OCI-LY3 (cell line): ENCODE results near the gene RBM20.

Experiments used
- H2AFZ ChIP-seq: fragments of 200-600, 300-600 bp; shearing (Covaris generic); 2 replicates; pipeline ENCODE4 v1.6.0; 2014; ENCODE audit warnings: antibody characterized with exemption, low read depth, low read length
- H3K27ac ChIP-seq: fragments of 200-600, 300-600 bp; sonication (generic); 2 replicates; pipeline ENCODE4 v1.5.1; 2014; ENCODE audit warnings: mild to moderate bottlenecking, low read length, moderate library complexity, mixed read lengths
- H3K27me3 ChIP-seq: fragments of 200-600, 300-600 bp; sonication (generic); 2 replicates; pipeline ENCODE4 v1.6.1; 2014; ENCODE audit warnings: low read depth, low read length, mixed read lengths
- H3K36me3 ChIP-seq: fragments of 200-600, 300-600 bp; sonication (generic); replicated peaks from 2 replicates; pipeline ENCODE3; 2014; ENCODE audit warnings: low read depth, low read length, mixed read lengths
- H3K4me1 ChIP-seq: fragments of 300-600, 200-600 bp; sonication (generic); 2 replicates; pipeline ENCODE4 v1.6.1; 2014; ENCODE audit warnings: low read length, mixed read lengths
- H3K4me2 ChIP-seq: fragments of 200-600, 300-600 bp; sonication (generic); 2 replicates; pipeline ENCODE4 v1.6.1; 2014; ENCODE audit warnings: low read length, mixed read lengths
- H3K4me3 ChIP-seq: fragments of 300-600, 200-600 bp; sonication (generic); 2 replicates; pipeline ENCODE4 v1.5.1; 2014; ENCODE audit warnings: antibody characterized with exemption, mild to moderate bottlenecking, low read length, moderate library complexity
- H3K79me2 ChIP-seq: fragments of 300-600, 200-600 bp; shearing (Covaris generic); 2 replicates; pipeline ENCODE4 v1.6.1; 2014; ENCODE audit warnings: mild to moderate bottlenecking, low read length, mixed read lengths
- H3K9ac ChIP-seq: fragments of 300-600, 200-600 bp; shearing (Covaris generic); 2 replicates; pipeline ENCODE4 v1.6.0; 2014; ENCODE audit warnings: mild to moderate bottlenecking, low read length, moderate library complexity
- H3K9me3 ChIP-seq: fragments of 200-600, 300-600 bp; shearing (Covaris generic); 2 replicates; pipeline ENCODE4 v1.6.1; 2014; ENCODE audit warnings: low read length, mixed read lengths; ENCODE audit not compliant: insufficient read depth
- H4K20me1 ChIP-seq: fragments of 200-600, 300-600 bp; sonication (generic); 2 replicates; pipeline ENCODE4 v1.6.1; 2016; ENCODE audit warnings: low read length, mixed read lengths; ENCODE audit not compliant: insufficient read depth
- EZH2phosphoT487 ChIP-seq: fragments of 200-600 bp; shearing (Covaris generic); IDR thresholded peaks from 2 replicates; pipeline ENCODE4 v1.6.1; 2018; ENCODE audit warnings: antibody characterized with exemption, mixed run types, low read depth
- TF ChIP-seq, protein P1 (sequence below): fragments of 200-600, 300-600 bp; sonication (generic); IDR thresholded peaks from 2 replicates; pipeline ENCODE4 v1.5.1; 2014; ENCODE audit warnings: antibody characterized with exemption, low read length, low read depth

The RBM20 gene

DNA sequence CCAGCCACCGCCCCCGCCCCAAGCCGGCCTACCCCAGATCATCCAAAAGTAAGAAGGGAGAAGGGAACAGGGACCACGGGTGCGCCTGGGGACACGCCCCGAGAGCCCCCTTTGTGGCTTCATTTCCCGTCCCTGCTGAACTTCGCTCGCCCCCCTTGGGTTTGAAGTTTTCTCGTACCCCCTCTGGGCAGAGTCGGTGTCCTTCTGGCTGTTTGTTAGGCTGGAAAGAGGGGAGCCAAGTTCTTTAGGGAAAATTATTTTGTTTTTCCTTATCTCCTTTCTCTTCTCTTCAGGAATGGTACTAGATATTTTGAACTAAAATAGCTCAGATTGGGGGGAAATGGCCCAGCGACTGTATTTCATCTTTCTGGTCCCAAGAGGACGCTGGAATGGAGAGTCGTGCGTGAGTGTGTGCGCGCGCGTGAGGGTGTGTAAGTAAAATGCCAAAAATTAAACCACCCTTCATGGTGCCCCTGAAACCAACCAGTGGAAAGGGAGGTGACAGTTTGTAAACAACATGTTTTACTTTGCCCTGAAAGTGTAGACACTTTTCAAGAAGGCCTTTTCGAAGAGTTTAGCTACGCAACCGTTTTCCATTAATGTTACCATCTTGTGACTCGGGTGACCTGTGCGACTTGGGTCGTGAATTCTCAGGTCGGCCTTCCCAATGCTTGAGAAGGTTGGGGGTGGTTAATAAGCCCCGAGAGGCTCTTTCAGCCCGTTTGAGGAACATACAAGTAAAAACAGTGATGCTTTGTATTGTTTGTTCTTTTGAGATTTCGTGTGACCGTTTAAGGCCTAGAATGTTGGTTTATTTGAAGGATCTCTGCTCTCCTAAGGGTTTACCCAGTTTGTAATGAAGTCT is 694 bp downstream of the RBM20 start:
- H2AFZ ChIP-seq, result no peak overlapping the region
- H3K27me3 ChIP-seq, result peaks cover 42% of the 10 kb centered on the region
- TF ChIP-seq EZH2phosphoT487, result no peak
- TF ChIP-seq, protein P1, sequence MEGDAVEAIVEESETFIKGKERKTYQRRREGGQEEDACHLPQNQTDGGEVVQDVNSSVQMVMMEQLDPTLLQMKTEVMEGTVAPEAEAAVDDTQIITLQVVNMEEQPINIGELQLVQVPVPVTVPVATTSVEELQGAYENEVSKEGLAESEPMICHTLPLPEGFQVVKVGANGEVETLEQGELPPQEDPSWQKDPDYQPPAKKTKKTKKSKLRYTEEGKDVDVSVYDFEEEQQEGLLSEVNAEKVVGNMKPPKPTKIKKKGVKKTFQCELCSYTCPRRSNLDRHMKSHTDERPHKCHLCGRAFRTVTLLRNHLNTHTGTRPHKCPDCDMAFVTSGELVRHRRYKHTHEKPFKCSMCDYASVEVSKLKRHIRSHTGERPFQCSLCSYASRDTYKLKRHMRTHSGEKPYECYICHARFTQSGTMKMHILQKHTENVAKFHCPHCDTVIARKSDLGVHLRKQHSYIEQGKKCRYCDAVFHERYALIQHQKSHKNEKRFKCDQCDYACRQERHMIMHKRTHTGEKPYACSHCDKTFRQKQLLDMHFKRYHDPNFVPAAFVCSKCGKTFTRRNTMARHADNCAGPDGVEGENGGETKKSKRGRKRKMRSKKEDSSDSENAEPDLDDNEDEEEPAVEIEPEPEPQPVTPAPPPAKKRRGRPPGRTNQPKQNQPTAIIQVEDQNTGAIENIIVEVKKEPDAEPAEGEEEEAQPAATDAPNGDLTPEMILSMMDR, result no peak
- peaks cover 3% of the 10 kb centered on the region; the same call in 1 of the 2 replicates for H3K9me3 ChIP-seq
- H3K4me1 ChIP-seq, result peaks cover 5% of the 10 kb centered on the region
- H3K4me3 ChIP-seq, result peak overlapping the region; percentile 78
- no peak overlapping the region for H3K27ac ChIP-seq
- H3K79me2 ChIP-seq, result no peaks in the 10 kb centered on the region
- no peaks in the 10 kb centered on the region for H3K36me3 ChIP-seq
- H3K9ac ChIP-seq, result no peak overlapping the region
- H3K4me2 ChIP-seq, result peak overlapping the region; percentile 90
- no peaks in the 10 kb centered on the region for H4K20me1 ChIP-seq

DNA sequence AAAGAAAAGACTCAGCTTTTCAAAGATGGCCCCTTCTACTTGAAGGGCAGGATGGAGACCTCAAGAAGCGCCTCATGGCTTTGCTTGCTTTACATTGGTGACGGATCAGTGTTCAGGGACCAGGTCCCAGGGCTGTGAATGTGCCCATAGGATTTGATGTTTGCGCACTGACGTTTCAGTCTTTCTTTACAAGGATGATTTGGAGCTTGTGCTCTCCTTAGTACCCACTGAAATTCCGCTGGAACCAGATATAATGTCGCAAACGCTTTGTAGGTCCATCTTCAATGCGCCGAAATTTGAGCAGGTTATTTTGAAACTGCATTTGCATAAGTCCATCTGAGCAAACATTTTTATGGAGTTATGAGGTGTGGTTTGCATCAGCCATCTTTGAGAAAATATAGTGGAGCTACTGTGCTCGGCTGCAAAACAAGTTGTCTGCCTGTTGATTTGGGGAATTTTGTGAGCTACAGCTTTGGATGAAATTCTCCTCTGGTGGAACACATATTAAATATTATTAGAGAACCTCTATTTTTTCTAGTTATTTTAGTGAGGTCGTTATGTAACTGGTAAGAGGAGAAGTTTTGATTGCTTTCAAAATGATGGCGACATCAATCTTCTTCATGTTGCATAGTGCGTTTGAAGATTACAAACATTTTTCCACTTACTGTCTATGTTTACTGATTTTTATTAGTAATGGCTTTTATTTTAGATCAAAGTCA is 2.4 kb downstream of the RBM20 start:
- Histone ChIP-seq H2AFZ (no peak overlapping the region), H3K4me2 (no peak overlapping the region), H4K20me1 (no peaks in the 10 kb centered on the region), H3K27me3 (peaks cover 40% of the 10 kb centered on the region), H3K27ac (no peak overlapping the region), H3K4me3 (no peak overlapping the region), H3K4me1 (peaks cover 11% of the 10 kb centered on the region), H3K9ac (no peak overlapping the region), H3K36me3 (no peaks in the 10 kb centered on the region), H3K79me2 (no peaks in the 10 kb centered on the region), H3K9me3 (peaks cover 13% of the 10 kb centered on the region; the same call in 1 of the 2 replicates)
- no peak for TF ChIP-seq EZH2phosphoT487
- TF ChIP-seq, protein P1, result no peak

- H3K4me2 ChIP-seq, result no peak overlapping the region
- H3K27me3 ChIP-seq, result peaks cover 37% of the 10 kb centered on the region
- H3K4me3 ChIP-seq, result no peak overlapping the region
These were observed 2.9 kb downstream of the RBM20 start for GRCh38 chr10:110647136-110647430.

More at GRCh38 chr10:110647136-110647430, 2.9 kb downstream of the RBM20 start:
- no peaks in the 10 kb centered on the region for H3K79me2 ChIP-seq
- no peak overlapping the region for H3K27ac ChIP-seq
- no peaks in the 10 kb centered on the region for H3K36me3 ChIP-seq
- no peak overlapping the region for H2AFZ ChIP-seq
- peaks cover 13% of the 10 kb centered on the region; the same call in 1 of the 2 replicates for H3K9me3 ChIP-seq
- H4K20me1 ChIP-seq, result no peaks in the 10 kb centered on the region
- H3K9ac ChIP-seq, result no peak overlapping the region
- TF ChIP-seq, protein P1, result no peak
- peaks cover 11% of the 10 kb centered on the region for H3K4me1 ChIP-seq
